A549 (cell line): ENCODE measurements around the gene ISG15. TPM values are rescaled to one million over a fixed set of nuclear protein-coding genes. Genes with fewer than 3 reads are reported as not detected.

Experiments
- ATAC-seq, 2 experiments: fragments of 200-7000 bp in 1 of 2; fragments of >200 bp in 1 of 2; cut with Nextera tagmentation in 1 of 2; cut with Tn5 transposase in 1 of 2; 3 replicates each; pipeline versions ENCODE4 v1.8.0 to v1.9.1; 2018 to 2020; ENCODE audit warnings: mild to moderate bottlenecking in 1 of 2, moderate library complexity in 1 of 2
- CTCF ChIA-PET: fragments of 300-600 bp; sonication (Branson Sonifier 250); formaldehyde crosslinking; extraction: SDS; loops from one replicate; lab custom pipeline; 2021; ENCODE audit warnings: antibody characterized with exemption, inconsistent platforms; lab: Yijun Ruan, JAX
- POLR2A ChIA-PET: fragments of 350-600 bp; formaldehyde crosslinking; extraction: SDS; loops from one replicate; lab custom pipeline; 2021; ENCODE audit warnings: antibody characterized with exemption, inconsistent platforms; lab: Yijun Ruan, JAX
- DNase-seq, 2 experiments: peaks; one replicate each; pipeline versions ENCODE4 v3.0.0 to v3.0.0-alpha.2; 2011 to 2016; ENCODE audit warnings: low read depth in 1 of 2, low spot score in 1 of 2
- FAIRE-seq: peaks from 2 replicates; lab custom pipeline; 2011; peaks lifted over from hg19 to GRCh38; lab: Jason Lieb, UNC
- H3K27ac ChIP-seq, 2 experiments: fragments of >200 bp; sonication (Bioruptor Twin); formaldehyde crosslinking; 3 replicates each; pipeline ENCODE4 v1.5.1; 2016 to 2017
- H3K4me1 ChIP-seq: fragments of >200 bp; sonication (Bioruptor Twin); formaldehyde crosslinking; 3 replicates; pipeline ENCODE4 v1.6.1; 2016
- H3K4me2 ChIP-seq: fragments of >200 bp; sonication (Bioruptor Twin); formaldehyde crosslinking; 3 replicates; pipeline ENCODE4 v1.6.1; 2016
- H3K4me3 ChIP-seq: fragments of >200 bp; sonication (Bioruptor Twin); formaldehyde crosslinking; 3 replicates; pipeline ENCODE4 v1.5.1; 2016
- H3K9me3 ChIP-seq: fragments of >200 bp; sonication (Bioruptor Twin); formaldehyde crosslinking; 3 replicates; pipeline ENCODE4 v1.6.1; 2016
- BHLHE40 ChIP-seq: IDR thresholded peaks from 2 replicates; pipeline ENCODE4 v1.6.1; 2012; ENCODE audit warnings: low read depth, low read length, inconsistent platforms
- CBX2 ChIP-seq: fragments of 200-600 bp; sonication (generic); IDR thresholded peaks from 2 replicates; pipeline ENCODE4 v1.6.1; 2016; ENCODE audit warnings: low read depth, mild to moderate bottlenecking, borderline replicate concordance
- CBX8 ChIP-seq: fragments of 200-600 bp; sonication (generic); IDR thresholded peaks from 2 replicates; pipeline ENCODE4 v1.6.1; 2016
- EHMT2 ChIP-seq: fragments of 200-600 bp; sonication (generic); IDR thresholded peaks from 2 replicates; pipeline ENCODE4 v1.6.1; 2016; ENCODE audit warnings: antibody characterized with exemption, low read depth, mild to moderate bottlenecking, moderate library complexity
- ESRRA ChIP-seq: fragments of 150-350 bp; IDR thresholded peaks from 2 replicates; pipeline ENCODE4 v1.6.1; 2014; ENCODE audit warnings: mild to moderate bottlenecking, low read length, borderline replicate concordance
- GATA3 ChIP-seq: IDR thresholded peaks from 2 replicates; pipeline ENCODE4 v1.6.1; 2012; ENCODE audit warnings: borderline replicate concordance
- HDAC2 ChIP-seq: fragments of 200-600 bp; sonication (generic); IDR thresholded peaks from 2 replicates; pipeline ENCODE4 v1.6.1; 2016
- HEYL ChIP-seq: fragments of 250-450 bp; sonication (Bioruptor Pico); IDR thresholded peaks from 2 replicates; pipeline ENCODE4 v1.8.0; 2021; ENCODE audit warnings: mild to moderate bottlenecking, moderate library complexity
- KDM1A ChIP-seq: fragments of 200-600 bp; sonication (generic); IDR thresholded peaks from 2 replicates; pipeline ENCODE4 v1.6.1; 2016; ENCODE audit warnings: low read depth, mild to moderate bottlenecking
- MAFK ChIP-seq: fragments of 450-650 bp; IDR thresholded peaks from 2 replicates; pipeline ENCODE4 v1.6.1; 2014; ENCODE audit not compliant: partially characterized antibody
- MAZ ChIP-seq: fragments of 150-350 bp; IDR thresholded peaks from 2 replicates; pipeline ENCODE4 v1.6.1; 2014; ENCODE audit warnings: antibody characterized with exemption, low read depth, low read length, borderline replicate concordance
- NR3C1 ChIP-seq: fragments of >200 bp; sonication (Bioruptor Twin); formaldehyde crosslinking; IDR thresholded peaks from 3 replicates; pipeline ENCODE4 v1.6.1; 2017
- POLR2A ChIP-seq: IDR thresholded peaks from 2 replicates; pipeline ENCODE4 v1.6.1; 2012; ENCODE audit warnings: mild to moderate bottlenecking, low read length
- POLR2AphosphoS2 ChIP-seq: conservative IDR thresholded peaks from 2 replicates; pipeline ENCODE4 v1.6.1; 2012; ENCODE audit warnings: low read length, improper control_type of control experiment, inconsistent platforms
- RARB ChIP-seq: fragments of 250-450 bp; sonication (Bioruptor Pico); IDR thresholded peaks from 2 replicates; pipeline ENCODE4 v1.8.0; 2021; ENCODE audit warnings: mild to moderate bottlenecking, moderate library complexity
- RCOR1 ChIP-seq: fragments of 150-350 bp; IDR thresholded peaks from 2 replicates; pipeline ENCODE4 v1.6.1; 2014; ENCODE audit warnings: antibody characterized with exemption, low read length, low read depth
- ZC3H11A ChIP-seq: fragments of 450-650 bp; IDR thresholded peaks from 2 replicates; pipeline ENCODE4 v1.6.1; 2014; ENCODE audit warnings: antibody characterized with exemption, mild to moderate bottlenecking
- ZNF302 ChIP-seq: fragments of 250-450 bp; sonication (Bioruptor Pico); IDR thresholded peaks from 2 replicates; pipeline ENCODE4 v1.9.0; 2021; ENCODE audit warnings: inconsistent platforms, mild to moderate bottlenecking, moderate library complexity
- WGBS: methylation state at CpG from one replicate; pipeline ENCODE4 v1.1.6; 2017; ENCODE audit errors: missing lambda C conversion rate; 5-methylcytosine and 5-hydroxymethylcytosine counted together
- polyA plus RNA-seq, 4 experiments: library from polyadenylated mRNA; depleted of rRNA in 3 of 4; stranded (reverse); fragments of >200 nt; fragmentation: RNase III in 1 of 4; extraction: RNeasy Plus Mini Kit Qiagen cat#74134 plus additional on column Dnase treatment in 1 of 4; gene quantifications; 2 replicates in 3 of 4; 3 replicates in 1 of 4; pipeline ENCODE4 v1.2.3, GENCODE V29; 2011 to 2017
- TF ChIP-seq, protein P1 (sequence below): fragments of 450-650 bp; IDR thresholded peaks from 2 replicates; pipeline ENCODE4 v1.6.1; 2014; ENCODE audit warnings: antibody characterized with exemption
- TF ChIP-seq, protein P2 (sequence below): fragments of 150-350 bp; IDR thresholded peaks from 2 replicates; pipeline ENCODE4 v1.6.1; 2014; ENCODE audit warnings: low read depth, mild to moderate bottlenecking, low read length
- TF ChIP-seq, protein P3 (sequence below): IDR thresholded peaks from 2 replicates; pipeline ENCODE4 v1.6.1; 2012; ENCODE audit warnings: low read depth, borderline replicate concordance
- TF ChIP-seq, protein P4 (sequence below): fragments of 200-600 bp; sonication (generic); IDR thresholded peaks from 2 replicates; pipeline ENCODE4 v1.6.1; 2016; ENCODE audit warnings: antibody characterized with exemption, mild to moderate bottlenecking, moderate library complexity
- TF ChIP-seq, protein P5 (sequence below): IDR thresholded peaks from 2 replicates; pipeline ENCODE4 v1.6.1; 2012
- TF ChIP-seq, protein P6 (sequence below): fragments of >200 bp; sonication (Bioruptor Twin); formaldehyde crosslinking; IDR thresholded peaks from 3 replicates; pipeline ENCODE4 v1.6.1; 2016

Gene ISG15
- polyA plus RNA-seq, 2 of the 4 experiments (the other 2 are of a cell fraction): 4.6 to 11.2 TPM

DNA sequence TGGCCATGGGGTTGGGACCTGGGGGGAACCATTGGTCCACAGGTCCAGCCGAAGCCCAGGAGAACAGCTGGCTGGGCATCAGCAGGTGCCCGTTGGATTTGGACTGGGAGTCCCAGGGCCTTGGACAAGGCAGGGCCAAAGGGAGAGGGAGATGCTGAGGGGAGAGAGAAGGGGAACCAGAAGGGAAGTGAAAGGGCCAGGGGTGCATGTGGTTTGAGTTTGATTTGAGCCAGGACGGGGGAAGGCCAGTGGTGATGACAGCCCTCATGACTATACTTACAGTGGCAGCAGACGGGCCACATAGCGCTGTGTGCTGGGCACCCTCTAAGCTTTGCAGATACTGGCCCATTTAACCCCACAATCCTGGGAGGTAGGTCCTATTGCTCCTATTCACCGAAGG is 25.4 kb downstream of the ISG15 start:
- Histone ChIP-seq H3K4me2 (no peak overlapping the region), H3K27ac (no peak overlapping the region), H3K4me3 (no peak overlapping the region), H3K4me1 (peaks cover 9% of the 10 kb centered on the region), H3K9me3 (no peaks in the 10 kb centered on the region)
- FAIRE-seq (no peak), DNase-seq (no peak)
- CTCF ChIA-PET: interaction anchor here (1.4 to 4.7 kb wide), 7 partner anchors 13 to 56 kb away, joined by 4 to 32 read pairs (median 6); partner anchors contain the start of gene ISG15
- WGBS: 95% methylated on average over 6 of the region's 6 CpGs
- POLR2A ChIA-PET: no interaction called here
- TF ChIP-seq MAFK (no peak), EHMT2 (no peak), MAZ (no peak), CBX2 (no peak), KDM1A (no peak), ZC3H11A (no peak), BHLHE40 (no peak), HDAC2 (no peak)
- TF ChIP-seq, protein P1, sequence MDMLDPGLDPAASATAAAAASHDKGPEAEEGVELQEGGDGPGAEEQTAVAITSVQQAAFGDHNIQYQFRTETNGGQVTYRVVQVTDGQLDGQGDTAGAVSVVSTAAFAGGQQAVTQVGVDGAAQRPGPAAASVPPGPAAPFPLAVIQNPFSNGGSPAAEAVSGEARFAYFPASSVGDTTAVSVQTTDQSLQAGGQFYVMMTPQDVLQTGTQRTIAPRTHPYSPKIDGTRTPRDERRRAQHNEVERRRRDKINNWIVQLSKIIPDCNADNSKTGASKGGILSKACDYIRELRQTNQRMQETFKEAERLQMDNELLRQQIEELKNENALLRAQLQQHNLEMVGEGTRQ: no peak
- TF ChIP-seq, protein P2, sequence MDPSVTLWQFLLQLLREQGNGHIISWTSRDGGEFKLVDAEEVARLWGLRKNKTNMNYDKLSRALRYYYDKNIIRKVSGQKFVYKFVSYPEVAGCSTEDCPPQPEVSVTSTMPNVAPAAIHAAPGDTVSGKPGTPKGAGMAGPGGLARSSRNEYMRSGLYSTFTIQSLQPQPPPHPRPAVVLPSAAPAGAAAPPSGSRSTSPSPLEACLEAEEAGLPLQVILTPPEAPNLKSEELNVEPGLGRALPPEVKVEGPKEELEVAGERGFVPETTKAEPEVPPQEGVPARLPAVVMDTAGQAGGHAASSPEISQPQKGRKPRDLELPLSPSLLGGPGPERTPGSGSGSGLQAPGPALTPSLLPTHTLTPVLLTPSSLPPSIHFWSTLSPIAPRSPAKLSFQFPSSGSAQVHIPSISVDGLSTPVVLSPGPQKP: no peak
- TF ChIP-seq, protein P3, sequence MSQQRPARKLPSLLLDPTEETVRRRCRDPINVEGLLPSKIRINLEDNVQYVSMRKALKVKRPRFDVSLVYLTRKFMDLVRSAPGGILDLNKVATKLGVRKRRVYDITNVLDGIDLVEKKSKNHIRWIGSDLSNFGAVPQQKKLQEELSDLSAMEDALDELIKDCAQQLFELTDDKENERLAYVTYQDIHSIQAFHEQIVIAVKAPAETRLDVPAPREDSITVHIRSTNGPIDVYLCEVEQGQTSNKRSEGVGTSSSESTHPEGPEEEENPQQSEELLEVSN: no peak
- TF ChIP-seq, all 56 proteins: peak for 0
- ATAC-seq: no peak

DNA sequence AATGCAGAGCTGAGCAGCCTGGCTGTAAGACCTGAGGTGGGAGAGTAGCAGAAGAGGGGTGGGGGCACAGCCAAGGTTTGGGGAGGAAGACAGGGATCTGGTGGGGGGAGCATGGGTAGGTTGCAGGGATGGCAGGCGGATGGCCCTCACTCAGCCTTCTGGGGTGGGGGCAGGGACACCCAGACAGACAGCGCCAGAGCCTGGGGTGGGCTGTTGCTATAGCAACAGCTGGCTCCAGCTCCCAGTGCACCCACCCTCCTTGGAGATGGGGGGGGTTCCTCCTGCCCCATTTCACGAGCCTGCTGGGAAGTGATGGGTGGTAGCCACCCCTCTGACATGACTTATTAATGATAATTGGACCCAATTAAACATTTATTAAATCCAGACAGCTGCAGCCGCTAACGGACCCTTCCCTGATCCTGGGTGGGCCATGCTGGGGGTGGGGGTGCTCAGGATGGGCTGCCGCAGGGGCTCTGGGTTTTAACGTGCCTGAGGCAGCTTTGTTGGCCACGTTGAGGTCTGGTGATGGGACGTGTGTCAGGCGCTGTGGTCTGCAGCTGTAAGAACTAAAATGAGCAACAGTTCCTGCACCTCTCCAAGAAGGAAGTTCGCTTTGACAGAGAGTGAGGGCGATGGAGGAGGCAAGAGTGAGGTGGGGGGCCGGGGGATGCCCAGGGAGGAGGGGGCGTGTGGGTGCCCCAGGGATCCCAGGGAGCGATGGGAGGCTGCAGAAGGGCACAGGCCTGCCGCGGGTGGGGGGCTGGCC is 26.0 kb downstream of the ISG15 start:
- Histone ChIP-seq H3K4me3 (no peak overlapping the region), H3K4me1 (peaks cover 9% of the 10 kb centered on the region), H3K4me2 (no peak overlapping the region; the same call in 2 of the 3 replicates), H3K9me3 (no peaks in the 10 kb centered on the region), H3K27ac (no peak overlapping the region)
- 82% methylated on average over 14 of the region's 17 CpGs for WGBS
- ChIA-PET POLR2A (no interaction called here), CTCF (interaction anchor here (1.4 to 4.7 kb wide), 8 partner anchors 14 to 56 kb away, joined by 4 to 32 read pairs (median 6); partner anchors contain the start of gene ISG15)
- DNase-seq (no peak), FAIRE-seq (no peak), ATAC-seq (no peak)
- TF ChIP-seq, protein P4, sequence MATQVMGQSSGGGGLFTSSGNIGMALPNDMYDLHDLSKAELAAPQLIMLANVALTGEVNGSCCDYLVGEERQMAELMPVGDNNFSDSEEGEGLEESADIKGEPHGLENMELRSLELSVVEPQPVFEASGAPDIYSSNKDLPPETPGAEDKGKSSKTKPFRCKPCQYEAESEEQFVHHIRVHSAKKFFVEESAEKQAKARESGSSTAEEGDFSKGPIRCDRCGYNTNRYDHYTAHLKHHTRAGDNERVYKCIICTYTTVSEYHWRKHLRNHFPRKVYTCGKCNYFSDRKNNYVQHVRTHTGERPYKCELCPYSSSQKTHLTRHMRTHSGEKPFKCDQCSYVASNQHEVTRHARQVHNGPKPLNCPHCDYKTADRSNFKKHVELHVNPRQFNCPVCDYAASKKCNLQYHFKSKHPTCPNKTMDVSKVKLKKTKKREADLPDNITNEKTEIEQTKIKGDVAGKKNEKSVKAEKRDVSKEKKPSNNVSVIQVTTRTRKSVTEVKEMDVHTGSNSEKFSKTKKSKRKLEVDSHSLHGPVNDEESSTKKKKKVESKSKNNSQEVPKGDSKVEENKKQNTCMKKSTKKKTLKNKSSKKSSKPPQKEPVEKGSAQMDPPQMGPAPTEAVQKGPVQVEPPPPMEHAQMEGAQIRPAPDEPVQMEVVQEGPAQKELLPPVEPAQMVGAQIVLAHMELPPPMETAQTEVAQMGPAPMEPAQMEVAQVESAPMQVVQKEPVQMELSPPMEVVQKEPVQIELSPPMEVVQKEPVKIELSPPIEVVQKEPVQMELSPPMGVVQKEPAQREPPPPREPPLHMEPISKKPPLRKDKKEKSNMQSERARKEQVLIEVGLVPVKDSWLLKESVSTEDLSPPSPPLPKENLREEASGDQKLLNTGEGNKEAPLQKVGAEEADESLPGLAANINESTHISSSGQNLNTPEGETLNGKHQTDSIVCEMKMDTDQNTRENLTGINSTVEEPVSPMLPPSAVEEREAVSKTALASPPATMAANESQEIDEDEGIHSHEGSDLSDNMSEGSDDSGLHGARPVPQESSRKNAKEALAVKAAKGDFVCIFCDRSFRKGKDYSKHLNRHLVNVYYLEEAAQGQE: no peak
- TF ChIP-seq, protein P5, sequence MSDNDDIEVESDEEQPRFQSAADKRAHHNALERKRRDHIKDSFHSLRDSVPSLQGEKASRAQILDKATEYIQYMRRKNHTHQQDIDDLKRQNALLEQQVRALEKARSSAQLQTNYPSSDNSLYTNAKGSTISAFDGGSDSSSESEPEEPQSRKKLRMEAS: no peak
- TF ChIP-seq ZNF302 (no peak), CBX2 (no peak), POLR2A (no peak), NR3C1 (no peak), CBX8 (no peak), KDM1A (no peak), GATA3 (no peak), HEYL (CRISPR knock-in tag) (no peak), POLR2AphosphoS2 (no peak), ESRRA (no peak), RCOR1 (no peak), RARB (no peak)
- TF ChIP-seq, protein P6, sequence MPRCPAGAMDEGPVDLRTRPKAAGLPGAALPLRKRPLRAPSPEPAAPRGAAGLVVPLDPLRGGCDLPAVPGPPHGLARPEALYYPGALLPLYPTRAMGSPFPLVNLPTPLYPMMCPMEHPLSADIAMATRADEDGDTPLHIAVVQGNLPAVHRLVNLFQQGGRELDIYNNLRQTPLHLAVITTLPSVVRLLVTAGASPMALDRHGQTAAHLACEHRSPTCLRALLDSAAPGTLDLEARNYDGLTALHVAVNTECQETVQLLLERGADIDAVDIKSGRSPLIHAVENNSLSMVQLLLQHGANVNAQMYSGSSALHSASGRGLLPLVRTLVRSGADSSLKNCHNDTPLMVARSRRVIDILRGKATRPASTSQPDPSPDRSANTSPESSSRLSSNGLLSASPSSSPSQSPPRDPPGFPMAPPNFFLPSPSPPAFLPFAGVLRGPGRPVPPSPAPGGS: no peak
- TF ChIP-seq, protein P1: no peak
